Activated CD8-positive, alpha-beta T cell treated with anti-CD3 and anti-CD28 coated beads, Interleukin-2, amount 10 ng/mL, durations not matched to agents 7 days and 5 days (primary cell): ENCODE data around the gene PSMB11. TPM values are rescaled to one million over a fixed set of nuclear protein-coding genes. Genes with fewer than 3 reads are reported as not detected.
A peak's percentile ranks its signal among the peaks of the same experiment; 100 is the strongest.

Experiments used
- ATAC-seq: fragments of 150-1000 bp; cut with Tn5 transposase; one replicate; pipeline ENCODE4 v1.10.0; 2021; ENCODE audit warnings: moderate library complexity
- CTCF ChIA-PET: fragments of 350-600 bp; sonication (Branson Sonifier 250); formaldehyde crosslinking; loops from one replicate; lab custom pipeline; 2021; ENCODE audit warnings: antibody characterized with exemption; lab: Charles Lee
- POLR2A ChIA-PET: fragments of 350-600 bp; sonication (Branson Sonifier 250); formaldehyde crosslinking; loops from one replicate; lab custom pipeline; 2021; ENCODE audit warnings: antibody characterized with exemption; lab: Charles Lee
- DNase-seq: peaks from one replicate; pipeline ENCODE4 v3.0.0-alpha.2; 2020
- H3K27ac Mint-ChIP-seq: one replicate; pipeline ENCODE4 v1.8.0; 2021; ENCODE audit warnings: mild to moderate bottlenecking, mixed read lengths
- H3K27me3 Mint-ChIP-seq: one replicate; pipeline ENCODE4 v1.8.0; 2021; ENCODE audit warnings: low read depth, mixed read lengths
- H3K36me3 Mint-ChIP-seq: one replicate; pipeline ENCODE4 v1.8.0; 2021; ENCODE audit warnings: low read depth, mixed read lengths
- H3K4me1 Mint-ChIP-seq: one replicate; pipeline ENCODE4 v1.8.0; 2021; ENCODE audit warnings: low read depth, mixed read lengths
- H3K4me3 Mint-ChIP-seq: one replicate; pipeline ENCODE4 v1.8.0; 2021; ENCODE audit warnings: mild to moderate bottlenecking, mixed read lengths
- H3K9me3 Mint-ChIP-seq: one replicate; pipeline ENCODE4 v1.8.0; 2022; ENCODE audit warnings: mixed read lengths; ENCODE audit not compliant: insufficient read depth
- total RNA-seq, 2 experiments: library from RNA; stranded (reverse); gene quantifications; one replicate each; pipeline ENCODE4 v1.2.3, GENCODE V29; 2021

Gene PSMB11, protein sequence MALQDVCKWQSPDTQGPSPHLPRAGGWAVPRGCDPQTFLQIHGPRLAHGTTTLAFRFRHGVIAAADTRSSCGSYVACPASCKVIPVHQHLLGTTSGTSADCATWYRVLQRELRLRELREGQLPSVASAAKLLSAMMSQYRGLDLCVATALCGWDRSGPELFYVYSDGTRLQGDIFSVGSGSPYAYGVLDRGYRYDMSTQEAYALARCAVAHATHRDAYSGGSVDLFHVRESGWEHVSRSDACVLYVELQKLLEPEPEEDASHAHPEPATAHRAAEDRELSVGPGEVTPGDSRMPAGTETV
- not detected for total RNA-seq

DNA sequence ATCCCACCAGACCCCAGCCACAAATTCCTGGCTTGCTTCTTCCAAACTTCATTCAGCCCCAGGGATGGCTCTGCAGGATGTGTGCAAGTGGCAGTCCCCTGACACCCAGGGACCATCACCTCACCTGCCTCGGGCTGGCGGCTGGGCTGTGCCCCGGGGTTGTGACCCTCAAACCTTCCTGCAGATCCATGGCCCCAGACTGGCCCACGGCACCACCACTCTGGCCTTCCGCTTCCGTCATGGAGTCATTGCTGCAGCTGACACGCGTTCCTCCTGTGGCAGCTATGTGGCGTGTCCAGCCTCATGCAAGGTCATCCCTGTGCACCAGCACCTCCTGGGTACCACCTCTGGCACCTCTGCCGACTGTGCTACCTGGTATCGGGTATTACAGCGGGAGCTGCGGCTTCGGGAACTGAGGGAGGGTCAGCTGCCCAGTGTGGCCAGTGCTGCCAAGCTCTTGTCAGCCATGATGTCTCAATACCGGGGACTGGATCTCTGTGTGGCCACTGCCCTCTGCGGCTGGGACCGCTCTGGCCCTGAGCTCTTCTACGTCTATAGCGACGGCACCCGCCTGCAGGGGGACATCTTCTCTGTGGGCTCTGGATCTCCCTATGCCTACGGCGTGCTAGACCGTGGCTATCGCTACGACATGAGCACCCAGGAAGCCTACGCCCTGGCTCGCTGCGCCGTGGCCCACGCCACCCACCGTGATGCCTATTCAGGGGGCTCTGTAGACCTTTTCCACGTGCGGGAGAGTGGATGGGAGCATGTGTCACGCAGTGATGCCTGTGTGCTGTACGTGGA is at the start of gene PSMB11:
PSMB11 (plus strand) TSS at position 51 of the 804 bp plus-strand sequence; CDS start at position 65, 14 bp downstream.
- ChIA-PET POLR2A (interaction anchor here (0.9 kb wide), 1 partner anchor 9 kb away, joined by 3 read pairs; no protein-coding TSS in a partner anchor), CTCF (interaction anchor here (0.7 to 2.7 kb wide), 4 partner anchors 48 to 71 kb away, joined by 3 to 13 read pairs (median 4); no protein-coding TSS in a partner anchor)
- Mint-ChIP-seq H3K4me1 (no peaks in the 10 kb centered on the region), H3K9me3 (no peaks in the 10 kb centered on the region), H3K4me3 (no peak within 1 kb of the TSS), H3K27ac (no peak within 1 kb of the TSS), H3K36me3 (no peaks in the 10 kb centered on the region), H3K27me3 (no peaks in the 10 kb centered on the region)
- DNase-seq: no peak
- no peak for ATAC-seq

DNA sequence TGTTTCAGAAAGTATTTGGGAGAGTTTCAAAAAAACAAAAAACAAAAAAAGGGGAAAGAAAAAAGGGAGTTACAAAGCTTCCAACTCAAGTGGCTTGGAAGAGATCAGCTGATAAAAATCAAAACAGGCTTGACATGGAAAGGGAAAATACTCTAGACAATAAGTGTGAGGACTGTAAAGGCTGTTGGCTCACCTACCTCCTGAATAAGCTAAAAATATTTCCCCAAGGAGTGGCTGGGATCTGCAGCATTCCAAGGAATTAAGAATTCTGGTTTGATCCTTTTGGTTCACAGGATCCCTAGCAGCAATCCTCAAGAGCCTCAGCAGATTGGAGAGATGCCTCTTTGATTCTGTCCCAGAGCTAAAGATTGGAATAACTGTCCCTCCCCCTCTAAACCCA is 48.5 kb upstream of the PSMB11 start:
- CTCF ChIA-PET: interaction anchor here (0.9 to 6.6 kb wide), 13 partner anchors 11 to 423 kb away, joined by 3 to 255 read pairs (median 21); partner anchors contain the start of genes AJUBA, CDH24 and PRMT5
- ATAC-seq: no peak
- peaks cover 3% of the 10 kb centered on the region for H3K4me1 Mint-ChIP-seq
- POLR2A ChIA-PET: interaction anchor here (1.1 to 2.3 kb wide), 2 partner anchors 14 to 36 kb away, joined by 3 to 13 read pairs; no protein-coding TSS in a partner anchor
- no peak overlapping the region for H3K4me3 Mint-ChIP-seq
- H3K27me3 Mint-ChIP-seq: no peaks in the 10 kb centered on the region
- no peaks in the 10 kb centered on the region for H3K9me3 Mint-ChIP-seq
- H3K36me3 Mint-ChIP-seq: peaks cover 4% of the 10 kb centered on the region
- no peak for DNase-seq
- H3K27ac Mint-ChIP-seq: no peak overlapping the region

DNA sequence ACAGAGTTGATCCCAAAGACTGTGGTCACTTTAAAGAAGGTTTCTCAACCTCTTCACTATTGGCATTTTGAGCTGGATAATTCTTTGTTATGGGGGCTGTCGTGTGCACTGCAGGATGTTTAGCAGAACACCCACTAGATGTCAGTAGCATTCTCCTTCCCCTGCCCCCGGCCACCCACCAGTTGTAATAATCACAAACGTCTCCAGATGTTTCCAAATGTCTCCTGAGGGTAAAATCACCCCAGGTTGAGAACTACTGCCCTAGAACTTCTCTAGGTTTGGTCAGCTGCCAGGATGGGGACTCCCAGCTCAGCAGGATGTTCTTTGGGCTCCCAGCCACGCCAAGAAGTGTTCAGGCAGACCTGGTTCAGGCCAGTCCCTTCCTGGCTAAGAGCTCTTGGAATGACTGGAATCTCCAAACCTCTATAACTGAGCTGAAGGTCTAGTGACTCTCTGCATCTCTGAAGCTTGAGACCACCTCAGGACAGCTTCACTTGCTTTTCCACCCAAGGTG is 47.2 kb upstream of the PSMB11 start:
- ChIA-PET POLR2A (interaction anchor here (1.0 to 3.6 kb wide), 6 partner anchors 9 to 101 kb away, joined by 3 to 21 read pairs (median 3); partner anchors contain the start of gene C14orf119), CTCF (interaction anchor here (0.6 to 6.6 kb wide), 35 partner anchors 9 to 1453 kb away, joined by 3 to 255 read pairs (median 6); partner anchors contain the start of genes AJUBA, CDH24, PRMT5 and PSMB11)
- no peaks in the 10 kb centered on the region for H3K27me3 Mint-ChIP-seq
- peaks cover 3% of the 10 kb centered on the region for H3K4me1 Mint-ChIP-seq
- no peak overlapping the region for H3K4me3 Mint-ChIP-seq
- no peak overlapping the region for H3K27ac Mint-ChIP-seq
- no peaks in the 10 kb centered on the region for H3K9me3 Mint-ChIP-seq
- ATAC-seq (peak; percentile 83), DNase-seq (peak; percentile 56)
- peaks cover 4% of the 10 kb centered on the region for H3K36me3 Mint-ChIP-seq

DNA sequence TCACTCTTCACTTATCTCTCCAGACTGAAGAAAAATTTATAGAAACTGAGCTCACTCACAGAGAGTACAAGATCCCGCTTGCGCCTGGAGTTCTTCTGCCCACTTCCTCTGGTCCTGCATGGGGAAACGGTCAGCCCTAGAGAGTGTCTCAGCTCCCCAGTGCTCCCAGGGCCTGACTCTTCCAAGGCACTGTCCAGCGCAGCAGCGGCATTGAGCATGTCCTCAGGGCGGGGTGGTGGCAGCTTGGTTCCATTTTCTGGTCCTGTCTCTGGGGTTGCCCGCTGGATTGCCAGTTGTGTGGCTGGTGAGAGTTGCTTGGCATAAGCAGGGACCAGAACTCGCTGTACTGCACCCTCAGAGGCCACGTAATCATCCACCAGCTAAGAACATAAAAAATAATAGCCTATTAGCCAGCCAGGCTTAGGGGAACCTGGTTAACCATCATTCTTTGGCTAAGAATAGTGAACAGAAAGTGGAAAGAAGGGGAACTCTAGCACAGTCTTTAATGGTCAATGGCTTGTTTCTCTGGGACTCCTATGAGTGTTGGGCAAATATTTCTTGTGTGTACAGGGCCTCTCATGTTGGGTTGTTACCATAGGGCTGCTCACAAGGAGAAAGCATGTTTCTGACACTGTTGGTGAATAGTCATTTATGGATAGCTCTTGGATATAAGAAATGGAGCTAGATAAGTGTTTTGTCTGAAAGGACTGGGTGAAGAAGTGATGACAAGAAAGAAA is 46.0 kb upstream of the PSMB11 start:
- no peak for ATAC-seq
- POLR2A ChIA-PET: interaction anchor here (1.3 to 3.6 kb wide), 2 partner anchors 10 to 11 kb away, joined by 3 to 21 read pairs; no protein-coding TSS in a partner anchor

GRCh38 chr14:22996768-22997654 is 45.0 kb upstream of the PSMB11 start:
- CTCF ChIA-PET: interaction anchor here (0.8 to 6.6 kb wide), 9 partner anchors 11 to 427 kb away, joined by 5 to 255 read pairs (median 42); partner anchors contain the start of gene CDH24
- ATAC-seq (no peak), DNase-seq (no peak)
- peaks cover 3% of the 10 kb centered on the region for H3K4me1 Mint-ChIP-seq
- no peak overlapping the region for H3K4me3 Mint-ChIP-seq
- H3K27me3 Mint-ChIP-seq: no peaks in the 10 kb centered on the region
- peaks cover 2% of the 10 kb centered on the region for H3K36me3 Mint-ChIP-seq
- H3K9me3 Mint-ChIP-seq: no peaks in the 10 kb centered on the region
- POLR2A ChIA-PET: interaction anchor here (0.7 to 3.6 kb wide), 2 partner anchors 9 to 10 kb away, joined by 3 to 21 read pairs; no protein-coding TSS in a partner anchor
- H3K27ac Mint-ChIP-seq: no peak overlapping the region

More for the DNA sequence above, 46.0 kb upstream of the PSMB11 start:
- Mint-ChIP-seq H3K27ac (no peak overlapping the region), H3K9me3 (no peaks in the 10 kb centered on the region), H3K4me3 (no peak overlapping the region), H3K36me3 (peaks cover 4% of the 10 kb centered on the region), H3K4me1 (peaks cover 3% of the 10 kb centered on the region), H3K27me3 (no peaks in the 10 kb centered on the region)
- DNase-seq: no peak
- CTCF ChIA-PET: interaction anchor here (0.8 to 6.6 kb wide), 20 partner anchors 10 to 426 kb away, joined by 3 to 255 read pairs (median 13); partner anchors contain the start of genes AJUBA, CDH24, PRMT5 and PSMB11

DNA sequence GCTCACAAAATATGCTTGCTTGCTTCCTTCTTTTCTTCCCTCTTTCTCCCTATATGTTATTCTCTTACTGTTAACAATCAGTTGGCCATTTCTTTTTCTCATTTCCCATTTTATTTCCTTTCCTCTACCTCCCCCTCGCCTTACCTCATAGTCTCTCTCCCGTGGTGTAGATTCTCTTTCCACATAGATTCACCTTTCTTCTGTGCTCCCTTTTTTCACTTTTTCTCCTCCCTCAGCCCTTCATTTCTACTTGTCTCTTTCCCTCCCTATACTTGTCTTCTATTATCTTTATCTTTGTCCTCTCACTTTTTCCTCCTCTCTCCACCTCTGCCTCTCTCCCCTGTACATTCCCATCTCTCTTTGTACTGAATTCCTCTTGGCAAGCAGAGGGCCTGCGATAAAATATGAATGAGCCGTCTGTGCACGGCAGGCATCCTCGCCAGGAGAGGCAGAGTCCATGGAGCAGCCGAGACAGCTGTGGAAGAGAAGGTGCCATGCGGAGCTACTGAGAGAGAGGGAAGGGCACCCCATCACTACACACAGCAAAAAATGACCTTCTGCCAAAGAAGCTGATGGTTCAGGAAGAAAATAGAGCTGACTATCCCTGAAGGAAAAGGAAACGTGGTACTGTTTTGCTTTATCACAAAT is 44.2 kb upstream of the PSMB11 start:
- Mint-ChIP-seq H3K27me3 (no peaks in the 10 kb centered on the region), H3K4me3 (no peak overlapping the region), H3K27ac (no peak overlapping the region), H3K4me1 (peaks cover 3% of the 10 kb centered on the region), H3K9me3 (no peaks in the 10 kb centered on the region), H3K36me3 (peaks cover 2% of the 10 kb centered on the region)
- ATAC-seq (no peak), DNase-seq (no peak)
- POLR2A ChIA-PET: interaction anchor here (3.6 kb wide), 1 partner anchor 9 kb away, joined by 21 read pairs; no protein-coding TSS in a partner anchor
- CTCF ChIA-PET: interaction anchor here (0.9 to 6.6 kb wide), 4 partner anchors 12 to 231 kb away, joined by 3 to 255 read pairs (median 49); partner anchors contain the start of genes CDH24 and OXA1L

DNA sequence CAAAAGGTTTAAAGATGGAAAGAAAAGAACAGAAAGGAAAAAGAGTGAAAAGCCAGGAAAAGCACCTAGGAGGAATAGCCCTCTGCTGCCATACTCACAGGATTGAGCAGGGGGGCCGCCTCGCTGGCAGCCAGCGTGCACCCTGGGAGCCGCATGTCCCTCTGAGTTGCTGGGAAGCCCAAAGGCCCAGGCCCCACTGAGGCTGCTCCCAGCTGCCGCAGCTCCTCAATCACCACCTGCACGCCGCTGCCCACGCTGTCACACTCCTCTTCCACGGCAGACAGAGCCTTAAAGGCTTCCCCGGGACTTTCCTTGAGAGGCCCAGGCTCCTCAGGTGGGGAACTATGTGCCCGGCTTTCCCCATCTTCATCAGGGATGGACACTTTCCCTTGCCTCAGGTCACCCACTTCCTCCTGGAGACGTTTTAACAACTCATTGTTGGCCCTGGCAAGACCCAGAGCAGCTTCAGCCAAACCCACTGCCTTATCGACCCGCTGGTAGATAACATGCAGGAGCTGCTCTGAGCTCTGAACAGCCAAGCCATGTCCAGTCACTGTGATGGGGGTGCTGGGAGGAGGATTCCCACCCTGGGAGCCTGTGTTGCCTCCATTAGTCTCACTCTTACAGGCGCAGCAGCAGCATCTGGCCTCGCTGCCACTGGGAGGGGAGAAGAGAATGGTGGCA is 43.5 kb upstream of the PSMB11 start:
- DNase-seq (no peak), ATAC-seq (no peak)
- ChIA-PET POLR2A (no interaction called here), CTCF (interaction anchor here (0.9 to 4.8 kb wide), 3 partner anchors 13 to 232 kb away, joined by 3 to 91 read pairs (median 7); partner anchors contain the start of gene OXA1L)
- H3K4me1 Mint-ChIP-seq: peaks cover 3% of the 10 kb centered on the region
- no peaks in the 10 kb centered on the region for H3K27me3 Mint-ChIP-seq
- no peak overlapping the region for H3K4me3 Mint-ChIP-seq
- no peaks in the 10 kb centered on the region for H3K36me3 Mint-ChIP-seq
- H3K27ac Mint-ChIP-seq: no peak overlapping the region
- H3K9me3 Mint-ChIP-seq: no peaks in the 10 kb centered on the region

GRCh38 chr14:23000860-23001259 is 41.2 kb upstream of the PSMB11 start:
- ChIA-PET CTCF (interaction anchor here (0.9 to 2.2 kb wide), 8 partner anchors 14 to 431 kb away, joined by 3 to 14 read pairs (median 4); partner anchors contain the start of gene CDH24), POLR2A (no interaction called here)
- no peaks in the 10 kb centered on the region for H3K36me3 Mint-ChIP-seq
- ATAC-seq (no peak), DNase-seq (no peak)
- H3K27me3 Mint-ChIP-seq: no peaks in the 10 kb centered on the region
- H3K4me3 Mint-ChIP-seq: no peak overlapping the region
- no peak overlapping the region for H3K27ac Mint-ChIP-seq
- H3K4me1 Mint-ChIP-seq: peaks cover 7% of the 10 kb centered on the region
- no peaks in the 10 kb centered on the region for H3K9me3 Mint-ChIP-seq

DNA sequence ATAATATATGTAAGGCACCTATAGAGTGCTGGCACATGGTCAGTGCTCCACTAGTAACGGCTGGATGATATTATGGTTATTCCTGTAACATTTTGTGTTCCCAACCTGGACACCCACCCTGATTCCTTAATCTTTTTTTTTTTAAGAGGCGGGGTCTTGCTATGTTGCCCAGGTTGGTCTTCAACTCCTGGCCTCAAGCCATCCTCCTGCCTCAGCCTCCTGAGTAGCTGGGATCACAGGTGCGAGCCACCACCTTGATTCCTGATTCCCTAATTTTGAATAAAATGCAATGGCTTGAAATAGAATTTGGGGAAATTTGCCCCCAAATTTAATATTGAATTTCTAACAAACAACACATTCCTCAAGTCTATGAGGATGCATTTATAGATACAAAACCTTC is 39.4 kb upstream of the PSMB11 start:
- CTCF ChIA-PET: no interaction called here
- Mint-ChIP-seq H3K4me3 (no peak overlapping the region), H3K27ac (no peak overlapping the region), H3K27me3 (no peaks in the 10 kb centered on the region), H3K36me3 (no peaks in the 10 kb centered on the region), H3K9me3 (no peaks in the 10 kb centered on the region), H3K4me1 (peaks cover 22% of the 10 kb centered on the region)
- DNase-seq: no peak
- ATAC-seq: no peak
- POLR2A ChIA-PET: no interaction called here
